Activated CD4-positive, alpha-beta memory T cell treated with anti-CD3 and anti-CD28 coated beads, Interleukin-2, amount 10 ng/mL, durations not matched to agents 7 days and 5 days (primary cell): Measurements from ENCODE around the gene TEX14. TPM values are rescaled to one million over a fixed set of nuclear protein-coding genes. Genes with fewer than 3 reads are reported as not detected.

Experiments used
- CTCF ChIA-PET: fragments of 350-600 bp; sonication (Branson Sonifier 250); formaldehyde crosslinking; loops from one replicate; lab custom pipeline; 2021; ENCODE audit warnings: antibody characterized with exemption, inconsistent platforms; lab: Charles Lee
- POLR2A ChIA-PET: fragments of 350-600 bp; sonication (Branson Sonifier 250); formaldehyde crosslinking; loops from one replicate; lab custom pipeline; 2021; ENCODE audit warnings: antibody characterized with exemption; lab: Charles Lee
- DNase-seq: peaks from one replicate; pipeline ENCODE4 v3.0.0-alpha.2; 2020
- H3K27ac Mint-ChIP-seq: one replicate; pipeline ENCODE4 v1.8.0; 2021; ENCODE audit warnings: mild to moderate bottlenecking, mixed read lengths
- H3K27me3 Mint-ChIP-seq: one replicate; pipeline ENCODE4 v1.8.0; 2021; ENCODE audit warnings: mixed read lengths
- H3K36me3 Mint-ChIP-seq: one replicate; pipeline ENCODE4 v1.8.0; 2021; ENCODE audit warnings: low read depth, mixed read lengths
- H3K4me1 Mint-ChIP-seq: one replicate; pipeline ENCODE4 v1.8.0; 2021; ENCODE audit warnings: mixed read lengths
- H3K4me3 Mint-ChIP-seq: one replicate; pipeline ENCODE4 v1.8.0; 2021; ENCODE audit warnings: mild to moderate bottlenecking, mixed read lengths
- H3K9me3 Mint-ChIP-seq: one replicate; pipeline ENCODE4 v1.8.0; 2021; ENCODE audit warnings: mixed read lengths
- total RNA-seq, 2 experiments: library from RNA; stranded (reverse); gene quantifications; one replicate each; pipeline ENCODE4 v1.2.3, GENCODE V29; 2021

The TEX14 gene, protein sequence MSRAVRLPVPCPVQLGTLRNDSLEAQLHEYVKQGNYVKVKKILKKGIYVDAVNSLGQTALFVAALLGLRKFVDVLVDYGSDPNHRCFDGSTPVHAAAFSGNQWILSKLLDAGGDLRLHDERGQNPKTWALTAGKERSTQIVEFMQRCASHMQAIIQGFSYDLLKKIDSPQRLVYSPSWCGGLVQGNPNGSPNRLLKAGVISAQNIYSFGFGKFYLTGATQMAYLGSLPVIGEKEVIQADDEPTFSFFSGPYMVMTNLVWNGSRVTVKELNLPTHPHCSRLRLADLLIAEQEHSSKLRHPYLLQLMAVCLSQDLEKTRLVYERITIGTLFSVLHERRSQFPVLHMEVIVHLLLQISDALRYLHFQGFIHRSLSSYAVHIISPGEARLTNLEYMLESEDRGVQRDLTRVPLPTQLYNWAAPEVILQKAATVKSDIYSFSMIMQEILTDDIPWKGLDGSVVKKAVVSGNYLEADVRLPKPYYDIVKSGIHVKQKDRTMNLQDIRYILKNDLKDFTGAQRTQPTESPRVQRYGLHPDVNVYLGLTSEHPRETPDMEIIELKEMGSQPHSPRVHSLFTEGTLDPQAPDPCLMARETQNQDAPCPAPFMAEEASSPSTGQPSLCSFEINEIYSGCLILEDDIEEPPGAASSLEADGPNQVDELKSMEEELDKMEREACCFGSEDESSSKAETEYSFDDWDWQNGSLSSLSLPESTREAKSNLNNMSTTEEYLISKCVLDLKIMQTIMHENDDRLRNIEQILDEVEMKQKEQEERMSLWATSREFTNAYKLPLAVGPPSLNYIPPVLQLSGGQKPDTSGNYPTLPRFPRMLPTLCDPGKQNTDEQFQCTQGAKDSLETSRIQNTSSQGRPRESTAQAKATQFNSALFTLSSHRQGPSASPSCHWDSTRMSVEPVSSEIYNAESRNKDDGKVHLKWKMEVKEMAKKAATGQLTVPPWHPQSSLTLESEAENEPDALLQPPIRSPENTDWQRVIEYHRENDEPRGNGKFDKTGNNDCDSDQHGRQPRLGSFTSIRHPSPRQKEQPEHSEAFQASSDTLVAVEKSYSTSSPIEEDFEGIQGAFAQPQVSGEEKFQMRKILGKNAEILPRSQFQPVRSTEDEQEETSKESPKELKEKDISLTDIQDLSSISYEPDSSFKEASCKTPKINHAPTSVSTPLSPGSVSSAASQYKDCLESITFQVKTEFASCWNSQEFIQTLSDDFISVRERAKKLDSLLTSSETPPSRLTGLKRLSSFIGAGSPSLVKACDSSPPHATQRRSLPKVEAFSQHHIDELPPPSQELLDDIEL (N-terminal part only)
- under 1 TPM; 0.85 to 0.96 TPM for total RNA-seq

DNA sequence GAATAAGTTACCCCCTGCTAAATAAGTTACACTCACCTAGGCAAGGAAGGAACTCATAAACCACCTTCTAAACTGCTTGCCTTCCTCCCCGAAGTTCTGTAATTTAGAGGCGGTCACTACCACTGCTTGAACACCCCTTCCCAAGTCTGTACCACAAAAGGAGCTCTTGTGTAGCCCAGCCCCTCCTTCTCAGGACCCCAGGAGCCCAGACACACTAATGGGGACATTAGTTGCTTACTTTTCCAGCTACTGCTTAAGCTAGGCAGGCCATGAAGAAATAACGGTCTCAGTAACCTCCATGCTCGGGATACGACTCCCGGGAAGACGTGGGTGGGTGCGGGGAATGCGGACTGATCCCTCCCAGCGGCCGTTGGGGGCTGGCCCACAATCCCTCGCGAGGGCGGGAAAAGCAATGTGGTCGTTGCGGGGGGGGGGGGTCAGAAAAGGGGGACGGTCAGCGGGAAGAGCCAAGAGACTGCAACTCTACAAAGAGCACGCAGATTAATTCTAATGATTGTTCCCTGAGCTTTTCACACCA lies at the start of gene TEX14:
Gene TEX14, minus strand, starts transcription at position 345 of the 538 bp plus-strand sequence. CDS start 40,044 bp downstream, outside the sequence.
- POLR2A ChIA-PET = interaction anchor here (0.8 to 10.8 kb wide), 16 partner anchors 9 to 465 kb away, joined by 3 to 251 read pairs (median 6); partner anchors contain the start of genes PRR11, SKA2 and TRIM37
- no peak for DNase-seq
- peak within 1 kb of the TSS; percentile 90 for H3K4me3 Mint-ChIP-seq
- CTCF ChIA-PET = interaction anchor here (0.9 to 3.9 kb wide), 7 partner anchors 10 to 173 kb away, joined by 3 to 15 read pairs (median 4); no protein-coding TSS in a partner anchor
- H3K4me1 Mint-ChIP-seq = peaks cover 37% of the 10 kb centered on the region
- H3K36me3 Mint-ChIP-seq = peaks cover 28% of the 10 kb centered on the region
- H3K9me3 Mint-ChIP-seq = no peaks in the 10 kb centered on the region
- no peaks in the 10 kb centered on the region for H3K27me3 Mint-ChIP-seq
- peak within 1 kb of the TSS; percentile 88 for H3K27ac Mint-ChIP-seq

DNA sequence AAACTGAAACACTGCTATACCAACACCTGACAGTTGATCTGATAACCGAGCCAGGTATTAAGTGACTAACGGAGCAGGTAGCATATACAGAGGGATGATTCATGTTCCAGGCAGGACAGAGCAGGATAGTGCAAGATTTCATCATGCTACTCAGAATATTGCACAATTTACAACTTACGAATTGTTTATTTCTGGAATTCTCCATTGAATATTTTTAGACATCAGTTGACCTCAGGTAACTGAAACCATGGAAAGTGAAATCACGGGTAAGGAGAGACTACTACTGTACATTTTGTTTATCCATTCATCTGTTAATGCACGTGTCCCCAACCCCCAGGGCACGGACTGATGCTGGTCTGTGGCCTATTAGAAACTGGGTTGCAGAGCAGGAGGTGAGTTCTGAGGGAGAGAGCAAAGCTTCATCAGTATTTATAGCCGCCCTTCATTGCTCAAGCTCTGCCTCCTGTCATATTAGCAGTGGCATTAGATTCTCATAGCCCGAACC lies 49.3 kb upstream of the TEX14 start:
- CTCF ChIA-PET = no interaction called here

DNA sequence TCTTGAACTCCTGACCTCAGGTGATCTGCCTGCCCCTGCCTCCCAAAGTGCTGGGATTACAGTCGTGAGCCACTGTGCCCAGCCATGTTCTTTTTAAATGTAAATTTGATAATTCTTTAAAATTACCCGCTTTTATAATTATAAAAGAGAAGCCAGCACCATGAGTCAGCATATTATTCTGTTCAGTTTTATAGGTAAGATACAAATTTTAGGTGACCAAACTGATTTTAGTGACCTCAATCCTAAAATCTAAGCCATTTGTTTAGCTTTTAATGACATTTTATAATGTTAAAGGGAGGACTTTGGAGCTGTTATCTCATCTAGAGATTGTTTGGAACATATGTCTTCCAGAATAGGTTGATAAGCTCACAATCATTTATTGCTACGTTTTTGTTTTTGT lies 43.0 kb upstream of the TEX14 start:
- Mint-ChIP-seq H3K4me1 (no peaks in the 10 kb centered on the region), H3K27ac (no peak overlapping the region), H3K27me3 (no peaks in the 10 kb centered on the region), H3K36me3 (peaks cover 5% of the 10 kb centered on the region), H3K9me3 (no peaks in the 10 kb centered on the region), H3K4me3 (no peak overlapping the region)
- POLR2A ChIA-PET = no interaction called here
- CTCF ChIA-PET = no interaction called here
- no peak for DNase-seq

More for the DNA sequence above, 49.3 kb upstream of the TEX14 start:
- H3K4me3 Mint-ChIP-seq = no peak overlapping the region
- H3K27ac Mint-ChIP-seq = no peak overlapping the region
- H3K9me3 Mint-ChIP-seq = no peaks in the 10 kb centered on the region
- POLR2A ChIA-PET = no interaction called here
- no peaks in the 10 kb centered on the region for H3K36me3 Mint-ChIP-seq
- H3K27me3 Mint-ChIP-seq = no peaks in the 10 kb centered on the region
- no peaks in the 10 kb centered on the region for H3K4me1 Mint-ChIP-seq
- no peak for DNase-seq

DNA sequence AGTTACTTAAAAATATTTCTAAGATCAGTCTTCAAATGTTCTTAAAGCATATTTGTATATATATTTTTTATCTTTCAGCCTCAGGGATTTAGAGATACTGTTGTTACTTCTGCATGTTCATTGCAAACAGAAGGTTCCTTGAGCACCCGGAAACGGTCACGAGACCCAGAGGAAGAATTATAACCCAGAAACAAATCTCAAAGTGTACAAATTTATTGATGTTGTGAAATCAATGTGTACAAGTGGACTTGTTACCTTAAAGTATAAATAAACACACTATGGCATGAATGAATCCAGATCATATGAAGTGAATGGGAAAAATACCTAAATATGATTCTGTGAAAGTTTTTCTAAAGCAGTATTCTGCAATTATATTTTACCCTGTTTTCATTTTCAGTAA lies 42.2 kb upstream of the TEX14 start:
- Mint-ChIP-seq H3K27ac (no peak overlapping the region), H3K9me3 (no peaks in the 10 kb centered on the region), H3K36me3 (peaks cover 5% of the 10 kb centered on the region), H3K4me3 (no peak overlapping the region), H3K27me3 (no peaks in the 10 kb centered on the region), H3K4me1 (no peaks in the 10 kb centered on the region)
- ChIA-PET POLR2A (no interaction called here), CTCF (interaction anchor here (0.7 to 0.9 kb wide), 2 partner anchors 146 to 787 kb away, joined by 3 read pairs; no protein-coding TSS in a partner anchor)
- no peak for DNase-seq

DNA sequence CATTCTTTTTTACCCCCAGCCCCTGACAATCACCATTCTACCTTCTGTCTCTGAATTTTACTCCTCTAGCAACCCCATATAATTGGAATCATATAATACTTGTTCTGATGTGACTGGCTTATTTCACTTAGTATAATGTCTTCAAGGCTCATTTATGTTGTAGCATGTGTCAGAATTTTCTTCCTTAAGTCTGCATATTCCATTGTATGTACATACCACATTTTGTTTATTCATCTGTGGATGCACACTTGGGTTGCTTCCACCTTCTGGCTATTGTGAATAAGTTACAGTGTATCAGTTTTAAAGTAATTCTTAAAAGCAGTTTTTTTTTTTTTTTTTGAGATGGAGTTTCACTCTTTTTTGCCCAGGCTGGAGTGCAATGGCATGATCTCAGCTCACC lies 39.1 kb upstream of the TEX14 start:
- ChIA-PET POLR2A (no interaction called here), CTCF (no interaction called here)
- Mint-ChIP-seq H3K9me3 (no peaks in the 10 kb centered on the region), H3K4me3 (no peak overlapping the region), H3K36me3 (peaks cover 9% of the 10 kb centered on the region), H3K4me1 (no peaks in the 10 kb centered on the region), H3K27ac (no peak overlapping the region), H3K27me3 (no peaks in the 10 kb centered on the region)
- DNase-seq = no peak

DNA sequence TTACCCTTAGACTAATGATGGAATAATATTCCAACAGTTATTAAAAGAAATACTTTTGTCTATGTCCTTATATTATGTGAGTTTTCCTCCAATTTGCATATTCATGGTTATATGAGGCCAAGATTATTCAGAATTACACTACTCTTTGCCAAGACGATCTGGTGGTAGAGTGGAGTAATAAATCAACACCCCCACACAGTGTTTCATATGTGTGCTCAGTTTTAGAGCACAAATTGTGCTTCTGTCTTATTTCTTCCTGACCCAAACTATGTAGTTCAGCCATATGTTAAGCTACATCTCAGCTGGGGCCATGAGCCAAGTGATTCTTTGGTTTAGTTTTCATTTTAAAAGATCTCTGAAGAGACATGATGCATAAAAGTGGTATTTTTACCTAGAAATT lies 37.0 kb upstream of the TEX14 start:
- Mint-ChIP-seq H3K4me3 (no peak overlapping the region), H3K27me3 (no peaks in the 10 kb centered on the region), H3K36me3 (peaks cover 17% of the 10 kb centered on the region), H3K27ac (no peak overlapping the region), H3K4me1 (no peaks in the 10 kb centered on the region), H3K9me3 (no peaks in the 10 kb centered on the region)
- no peak for DNase-seq
- ChIA-PET POLR2A (interaction anchor here (0.9 kb wide), 1 partner anchor 97 kb away, joined by 3 read pairs; no protein-coding TSS in a partner anchor), CTCF (interaction anchor here (1.1 kb wide), 1 partner anchor 151 kb away, joined by 3 read pairs; no protein-coding TSS in a partner anchor)

DNA sequence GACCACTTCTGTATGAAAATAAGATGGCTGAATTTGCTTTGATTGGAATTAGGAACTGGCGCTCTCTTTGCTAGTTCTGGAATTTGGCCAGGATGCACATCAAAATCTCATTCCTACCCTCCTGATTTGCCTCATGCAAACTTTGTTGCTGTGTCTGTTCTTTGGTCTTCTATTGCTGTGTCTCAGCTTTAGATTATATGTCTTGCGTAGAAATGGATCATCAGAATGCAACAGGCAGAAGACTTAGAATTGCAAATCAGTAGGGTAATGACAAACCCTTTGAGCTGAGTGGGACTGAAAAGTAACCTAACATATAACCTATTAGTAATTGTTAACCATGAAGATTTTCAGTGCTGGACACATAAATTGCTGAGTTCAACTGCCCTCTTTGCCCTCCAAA lies 30.9 kb upstream of the TEX14 start:
- no peak for DNase-seq
- H3K9me3 Mint-ChIP-seq = no peaks in the 10 kb centered on the region
- peaks cover 21% of the 10 kb centered on the region for H3K36me3 Mint-ChIP-seq
- ChIA-PET POLR2A (no interaction called here), CTCF (no interaction called here)
- H3K4me1 Mint-ChIP-seq = no peaks in the 10 kb centered on the region
- H3K4me3 Mint-ChIP-seq = no peak overlapping the region
- H3K27me3 Mint-ChIP-seq = no peaks in the 10 kb centered on the region
- H3K27ac Mint-ChIP-seq = no peak overlapping the region

DNA sequence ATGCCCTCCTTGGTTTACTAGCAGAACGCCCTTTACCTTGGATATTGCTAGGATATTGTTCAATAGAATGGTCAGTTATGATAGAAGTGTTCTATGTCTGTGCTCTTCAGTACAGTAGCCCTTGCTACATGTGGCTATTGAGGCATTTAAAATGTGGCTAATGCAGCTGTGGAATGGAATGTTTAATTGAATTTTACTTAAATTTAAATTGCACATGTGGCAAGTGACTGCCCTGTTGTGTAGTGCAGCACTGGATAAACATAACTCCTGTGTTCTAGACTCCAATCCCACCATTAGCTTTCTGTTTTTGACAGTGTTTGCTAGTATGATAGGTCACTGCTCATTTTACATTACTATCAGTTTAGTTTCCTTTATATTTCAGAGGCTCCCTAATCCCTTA lies 30.4 kb upstream of the TEX14 start:
- CTCF ChIA-PET = interaction anchor here (1.0 kb wide), 1 partner anchor 11 kb away, joined by 4 read pairs; no protein-coding TSS in a partner anchor
- H3K4me1 Mint-ChIP-seq = no peaks in the 10 kb centered on the region
- no peaks in the 10 kb centered on the region for H3K27me3 Mint-ChIP-seq
- no peak overlapping the region for H3K4me3 Mint-ChIP-seq
- DNase-seq = no peak
- no peak overlapping the region for H3K27ac Mint-ChIP-seq
- POLR2A ChIA-PET = no interaction called here
- no peaks in the 10 kb centered on the region for H3K9me3 Mint-ChIP-seq
- peaks cover 21% of the 10 kb centered on the region for H3K36me3 Mint-ChIP-seq

DNA sequence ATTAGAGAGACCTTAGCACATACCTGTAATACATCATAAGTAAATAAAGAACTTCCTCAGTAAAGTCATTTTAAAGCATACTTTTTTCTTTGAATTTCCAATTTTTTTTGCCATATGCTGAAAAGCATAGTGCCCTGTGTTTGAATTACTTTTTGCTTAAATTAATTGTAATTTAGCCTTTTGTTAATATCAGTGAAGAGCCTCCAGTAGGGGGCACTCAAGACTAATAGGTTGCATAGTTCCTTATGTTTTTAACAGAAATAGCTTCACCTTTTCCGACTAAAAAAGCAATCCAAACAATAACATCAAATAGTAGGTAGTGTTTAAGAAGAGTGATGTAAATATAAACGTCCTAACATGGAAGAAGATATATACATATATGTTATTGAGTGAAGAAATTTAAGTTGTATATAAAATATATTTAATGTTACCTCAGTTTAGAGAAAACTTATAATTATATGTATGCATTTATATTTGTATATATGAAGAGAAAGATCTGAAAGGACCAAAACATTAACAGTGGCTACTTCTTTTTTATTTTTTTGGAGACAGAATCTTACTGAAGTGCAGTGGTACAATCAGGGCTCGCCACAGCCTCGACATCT lies 19.2 kb upstream of the TEX14 start:
- Mint-ChIP-seq H3K4me1 (peaks cover 16% of the 10 kb centered on the region), H3K4me3 (no peak overlapping the region), H3K36me3 (peaks cover 29% of the 10 kb centered on the region), H3K9me3 (no peaks in the 10 kb centered on the region), H3K27me3 (no peaks in the 10 kb centered on the region), H3K27ac (no peak overlapping the region)
- peak; percentile 23 for DNase-seq
- POLR2A ChIA-PET = interaction anchor here (0.6 to 1.8 kb wide), 6 partner anchors 9 to 293 kb away, joined by 3 to 6 read pairs (median 5); partner anchors contain the start of gene RAD51C
- CTCF ChIA-PET = interaction anchor here (0.6 to 2.2 kb wide), 12 partner anchors 8 to 394 kb away, joined by 3 to 26 read pairs (median 4); partner anchors contain the start of genes RAD51C and TEX14

DNA sequence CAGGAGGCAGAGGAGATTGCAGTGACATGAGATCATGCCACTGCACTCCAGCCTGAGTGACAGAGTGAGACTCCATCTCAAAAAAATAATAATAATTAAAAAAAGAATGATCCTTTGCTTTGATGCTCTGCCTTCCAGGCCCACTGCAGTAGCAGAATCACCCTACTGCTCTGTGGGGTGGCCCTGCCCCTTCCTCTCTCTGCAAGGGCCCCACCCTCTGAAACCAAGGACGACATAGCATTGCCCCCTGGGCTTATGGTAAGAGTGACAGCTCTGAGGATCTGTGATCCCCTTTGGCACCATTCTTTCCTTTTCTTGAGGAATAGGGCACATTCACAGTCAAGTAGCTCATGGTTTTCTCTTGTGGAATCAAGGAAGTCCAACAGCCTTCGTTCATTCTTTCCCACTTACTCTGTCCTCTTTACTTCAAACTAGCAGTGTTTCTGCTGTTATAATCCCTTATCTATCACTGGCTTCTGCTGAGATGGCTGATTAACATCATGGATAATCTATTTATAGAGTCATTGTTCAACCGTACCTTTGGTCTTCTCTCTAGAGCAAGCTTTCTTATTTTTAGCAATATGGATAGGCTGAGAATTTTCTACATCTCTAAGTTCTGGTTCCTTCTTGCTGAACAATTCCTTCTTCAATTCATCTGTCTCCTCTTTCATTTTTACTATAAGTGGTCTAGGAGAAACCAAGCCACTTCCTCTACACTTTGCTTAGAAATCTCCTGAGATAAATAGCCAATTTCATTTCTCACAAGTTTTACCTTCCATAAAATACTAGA lies 14.7 kb upstream of the TEX14 start:
- CTCF ChIA-PET = interaction anchor here (0.6 to 1.6 kb wide), 2 partner anchors 10 to 38 kb away, joined by 3 to 4 read pairs; no protein-coding TSS in a partner anchor
- Mint-ChIP-seq H3K4me1 (peaks cover 48% of the 10 kb centered on the region), H3K36me3 (peaks cover 34% of the 10 kb centered on the region), H3K4me3 (no peak overlapping the region), H3K27ac (peak overlapping the region; percentile 63), H3K27me3 (no peaks in the 10 kb centered on the region), H3K9me3 (no peaks in the 10 kb centered on the region)
- DNase-seq = no peak
- POLR2A ChIA-PET = interaction anchor here (1.0 to 3.9 kb wide), 4 partner anchors 12 to 75 kb away, joined by 3 to 25 read pairs (median 10); partner anchors contain the start of genes RAD51C and TEX14

DNA sequence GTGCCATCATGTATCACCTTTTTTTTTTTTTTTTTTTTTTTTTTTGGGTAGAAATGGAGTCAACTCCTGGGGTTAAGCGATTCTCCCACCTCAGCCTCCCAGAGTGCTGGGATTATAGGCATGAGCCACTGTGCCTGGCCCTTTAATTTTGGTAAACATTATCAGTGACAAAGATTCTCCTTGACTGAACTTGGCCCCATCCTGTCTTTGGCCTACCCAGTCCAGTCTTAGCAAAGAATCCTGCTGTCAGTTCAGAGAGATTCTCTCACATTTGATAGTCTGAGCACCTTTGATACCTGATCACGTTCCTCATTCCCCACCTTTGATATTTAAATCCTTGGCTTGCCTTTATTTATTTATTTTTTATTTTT lies 12.1 kb upstream of the TEX14 start:
- H3K4me3 Mint-ChIP-seq = no peak overlapping the region
- POLR2A ChIA-PET = interaction anchor here (3.2 to 4.1 kb wide), 2 partner anchors 11 to 72 kb away, joined by 40 to 42 read pairs; partner anchors contain the start of genes RAD51C and TEX14
- H3K27me3 Mint-ChIP-seq = no peaks in the 10 kb centered on the region
- CTCF ChIA-PET = interaction anchor here (0.6 to 1.2 kb wide), 4 partner anchors 89 to 301 kb away, joined by 3 read pairs; no protein-coding TSS in a partner anchor
- no peak for DNase-seq
- H3K36me3 Mint-ChIP-seq = peaks cover 29% of the 10 kb centered on the region
- H3K27ac Mint-ChIP-seq = peak overlapping the region; percentile 21
- H3K9me3 Mint-ChIP-seq = no peaks in the 10 kb centered on the region
- H3K4me1 Mint-ChIP-seq = peaks cover 52% of the 10 kb centered on the region
